C4-2B (cell line): ENCODE results near the gene TLX2.

Experiments
- H3K27ac ChIP-seq: fragments of 450-650 bp; 2 replicates; pipeline ENCODE4 v1.5.1; 2017
- CTCF ChIP-seq: fragments of 450-650 bp; conservative IDR thresholded peaks from 2 replicates; pipeline ENCODE4 v1.5.1; 2017; ENCODE audit warnings: mild to moderate bottlenecking
- ZFX ChIP-seq: fragments of 450-650 bp; IDR thresholded peaks from 2 replicates; pipeline ENCODE4 v1.6.1; 2017

Gene TLX2

GRCh38 chr2:74528600-74529356 lies 14.5 kb downstream of the TLX2 start:
- TF ChIP-seq CTCF: no peak
- TF ChIP-seq ZFX: no peak
- peak overlapping the region; percentile 94 for H3K27ac ChIP-seq

- TF ChIP-seq ZFX (peak; percentile 42; the same call in 1 of the 2 replicates), CTCF (no peak)
- H3K27ac ChIP-seq: peak within 1 kb of the TSS; percentile 94
Measured at GRCh38 chr2:74529357-74530238, 15.3 kb downstream of the TLX2 start, which contains the start of the genes AUP1 and HTRA2. AUP1 (minus strand) TSS chr2:74529706; CDS start chr2:74529629, 77 bp downstream. HTRA2 (plus strand) TSS chr2:74529933; CDS start chr2:74530007, 74 bp downstream.

- H3K27ac ChIP-seq: peak overlapping the region; percentile 94
Measured at GRCh38 chr2:74530239-74531187, 16.3 kb downstream of the TLX2 start.

GRCh38 chr2:74531666-74532065 lies 17.4 kb downstream of the TLX2 start:
- no peak for TF ChIP-seq ZFX
- TF ChIP-seq CTCF: no peak
- H3K27ac ChIP-seq: no peak overlapping the region

More at GRCh38 chr2:74530239-74531187, 16.3 kb downstream of the TLX2 start:
- TF ChIP-seq CTCF (no peak), ZFX (no peak)

- H3K27ac ChIP-seq: no peak overlapping the region
- no peak for TF ChIP-seq ZFX
- TF ChIP-seq CTCF: peak; percentile 25
Measured at GRCh38 chr2:74532222-74532621, 18.0 kb downstream of the TLX2 start.

GRCh38 chr2:74533464-74533863 lies 19.2 kb downstream of the TLX2 start:
- no peak overlapping the region for H3K27ac ChIP-seq
- TF ChIP-seq CTCF (no peak), ZFX (no peak)
